ENCODE data around the gene EPB41L2.
"Not testable (repeated sequence)": the region's sequence is repeated elsewhere in the genome, so short reads cannot be mapped to it uniquely, and the experiment has no call there.

EPB41L2 gene

GRCh38 chr6:131001111-131001736 lies 61.8 kb downstream of the EPB41L2 start:
- no peak for FAIRE-seq

- FAIRE-seq, result no peak
These were observed 62.5 kb downstream of the EPB41L2 start for GRCh38 chr6:131000544-131000943.

- FAIRE-seq, result no peak
These were observed 65.8 kb downstream of the EPB41L2 start for GRCh38 chr6:130997061-130997753.

- no peak for FAIRE-seq
These were observed 66.4 kb downstream of the EPB41L2 start for GRCh38 chr6:130996635-130997034.

GRCh38 chr6:130995783-130996447 lies 67.1 kb downstream of the EPB41L2 start:
- no peak for FAIRE-seq

- no peak for FAIRE-seq
These were observed 68.5 kb downstream of the EPB41L2 start for GRCh38 chr6:130994319-130995097.

- FAIRE-seq, result no peak
These were observed 69.7 kb downstream of the EPB41L2 start for GRCh38 chr6:130993292-130993765.

GRCh38 chr6:130991422-130992137 lies 71.5 kb downstream of the EPB41L2 start:
- no peak for FAIRE-seq

GRCh38 chr6:130987539-130987938 lies 75.5 kb downstream of the EPB41L2 start:
- FAIRE-seq, result not testable (repeated sequence)

- FAIRE-seq, result no peak
These were observed 77.9 kb downstream of the EPB41L2 start for GRCh38 chr6:130985115-130985514.

- no peak for FAIRE-seq
These were observed 80.0 kb downstream of the EPB41L2 start for GRCh38 chr6:130982941-130983456.

- FAIRE-seq, result no peak
These were observed 80.9 kb downstream of the EPB41L2 start for GRCh38 chr6:130982135-130982534.

GRCh38 chr6:130981409-130981808 lies 81.6 kb downstream of the EPB41L2 start:
- no peak for FAIRE-seq

GRCh38 chr6:130980310-130981032 lies 82.6 kb downstream of the EPB41L2 start:
- FAIRE-seq, result no peak

GRCh38 chr6:130978660-130979396 lies 84.2 kb downstream of the EPB41L2 start:
- no peak for FAIRE-seq

GRCh38 chr6:130978180-130978579 lies 84.9 kb downstream of the EPB41L2 start:
- no peak for FAIRE-seq

- no peak for FAIRE-seq
These were observed 87.7 kb downstream of the EPB41L2 start for GRCh38 chr6:130975325-130975724.

- no peak for FAIRE-seq
These were observed 89.3 kb downstream of the EPB41L2 start for GRCh38 chr6:130973521-130974277.

- FAIRE-seq, result no peak
These were observed 91.5 kb downstream of the EPB41L2 start for GRCh38 chr6:130971504-130971903.

- no peak for FAIRE-seq
These were observed 92.1 kb downstream of the EPB41L2 start for GRCh38 chr6:130970839-130971410.
